ENCODE results near the gene SUSD2.
"Not testable (repeated sequence)": the region's sequence is repeated elsewhere in the genome, so short reads cannot be mapped to it uniquely, and the experiment has no call there.

SUSD2 gene

GRCh38 chr22:24181088-24181995 is at the start of gene SUSD2:
TSS of gene SUSD2 (plus strand) at chr22:24181487. CDS start at chr22:24181520, 33 bp downstream.
- H3K4me3 ChIP-seq (ENCODE audit: low read depth, low read length) = no peak within 1 kb of the TSS
- no peak for DNase-seq (ENCODE audit: low read depth, low spot score)
- POLR2A ChIA-PET = interaction anchor here (0.7 to 1.0 kb wide), 2 partner anchors 17 to 74 kb away, joined by 3 read pairs; no protein-coding TSS in a partner anchor
- CTCF ChIA-PET = interaction anchor here (0.6 to 3.3 kb wide), 8 partner anchors 8 to 173 kb away, joined by 3 to 17 read pairs (median 4); no protein-coding TSS in a partner anchor
- no peak for TF ChIP-seq CTCF (IDR thresholded peaks at IDR 0.05; ENCODE audit: insufficient read depth, low read length, missing control alignments)

GRCh38 chr22:24133187-24133965 is 47.9 kb upstream of the SUSD2 start:
- ChIA-PET POLR2A (no interaction called here), CTCF (interaction anchor here (1.1 to 4.6 kb wide), 3 partner anchors 23 to 56 kb away, joined by 3 to 38 read pairs (median 22); no protein-coding TSS in a partner anchor)
- H3K4me3 ChIP-seq (ENCODE audit: low read depth, low read length) = no peak overlapping the region
- peak; percentile 39 for TF ChIP-seq CTCF (IDR thresholded peaks at IDR 0.05; ENCODE audit: insufficient read depth, low read length, missing control alignments)
- DNase-seq (ENCODE audit: low read depth, low spot score) = no peak

GRCh38 chr22:24134090-24134846 is 47.0 kb upstream of the SUSD2 start:
- no peak overlapping the region for H3K4me3 ChIP-seq (ENCODE audit: low read depth, low read length)
- TF ChIP-seq CTCF (IDR thresholded peaks at IDR 0.05; ENCODE audit: insufficient read depth, low read length, missing control alignments) = no peak
- DNase-seq (ENCODE audit: low read depth, low spot score) = no peak
- CTCF ChIA-PET = interaction anchor here (0.9 to 4.6 kb wide), 4 partner anchors 19 to 55 kb away, joined by 3 to 38 read pairs (median 12); no protein-coding TSS in a partner anchor
- POLR2A ChIA-PET = no interaction called here

- H3K4me3 ChIP-seq (ENCODE audit: low read depth, low read length); DNase-seq (ENCODE audit: low read depth, low spot score); POLR2A ChIA-PET: not testable (repeated sequence)
- CTCF ChIA-PET = interaction anchor here (1.6 to 4.6 kb wide), 3 partner anchors 19 to 64 kb away, joined by 3 to 38 read pairs (median 9); no protein-coding TSS in a partner anchor
Observed at GRCh38 chr22:24136533-24136932, 44.8 kb upstream of the SUSD2 start.

- H3K4me3 ChIP-seq (ENCODE audit: low read depth, low read length) = no peak overlapping the region
- POLR2A ChIA-PET = no interaction called here
- DNase-seq (ENCODE audit: low read depth, low spot score) = peak; percentile 61
- CTCF ChIA-PET = interaction anchor here (0.9 to 7.8 kb wide), 3 partner anchors 9 to 37 kb away, joined by 3 to 71 read pairs (median 3); no protein-coding TSS in a partner anchor
- TF ChIP-seq CTCF (IDR thresholded peaks at IDR 0.05; ENCODE audit: insufficient read depth, low read length, missing control alignments) = no peak
Observed at GRCh38 chr22:24137595-24137994, 43.7 kb upstream of the SUSD2 start.

Data from AG04449 (cell line).